ENCODE results near the gene IMMP2L. TPM values are rescaled to one million over a fixed set of nuclear protein-coding genes. Genes with fewer than 3 reads are reported as not detected.

The IMMP2L gene
- total RNA-seq, 2 experiments from 2014 or later: 17.4 to 30.2 TPM

GRCh38 chr7:111010798-111011197 is 551.5 kb downstream of the IMMP2L start:
- ChIA-PET CTCF (interaction anchor here (0.6 to 2.0 kb wide), 5 partner anchors 18 to 83 kb away, joined by 3 to 6 read pairs (median 4); no protein-coding TSS in a partner anchor), POLR2A (interaction anchor here (2.3 kb wide), 1 partner anchor 72 kb away, joined by 8 read pairs; no protein-coding TSS in a partner anchor)
- Mint-ChIP-seq H3K9me3 (no peaks in the 10 kb centered on the region), H3K27ac (peak overlapping the region; percentile 93), H3K27me3 (no peaks in the 10 kb centered on the region), H3K4me1 (ENCODE audit: low read depth) (peaks cover 54% of the 10 kb centered on the region), H3K36me3 (ENCODE audit: low read depth) (peaks cover 7% of the 10 kb centered on the region), H3K4me3 (peak overlapping the region; percentile 66)
- ATAC-seq (peak; percentile 14), DNase-seq (peak; percentile 28)
- intact Hi-C loops (cut with micrococcal nuclease): loop anchor here (2.0 to 10.0 kb wide), 2 partner anchors 34 to 474 kb away; no protein-coding TSS in a partner anchor
- TF ChIP-seq, protein P1, sequence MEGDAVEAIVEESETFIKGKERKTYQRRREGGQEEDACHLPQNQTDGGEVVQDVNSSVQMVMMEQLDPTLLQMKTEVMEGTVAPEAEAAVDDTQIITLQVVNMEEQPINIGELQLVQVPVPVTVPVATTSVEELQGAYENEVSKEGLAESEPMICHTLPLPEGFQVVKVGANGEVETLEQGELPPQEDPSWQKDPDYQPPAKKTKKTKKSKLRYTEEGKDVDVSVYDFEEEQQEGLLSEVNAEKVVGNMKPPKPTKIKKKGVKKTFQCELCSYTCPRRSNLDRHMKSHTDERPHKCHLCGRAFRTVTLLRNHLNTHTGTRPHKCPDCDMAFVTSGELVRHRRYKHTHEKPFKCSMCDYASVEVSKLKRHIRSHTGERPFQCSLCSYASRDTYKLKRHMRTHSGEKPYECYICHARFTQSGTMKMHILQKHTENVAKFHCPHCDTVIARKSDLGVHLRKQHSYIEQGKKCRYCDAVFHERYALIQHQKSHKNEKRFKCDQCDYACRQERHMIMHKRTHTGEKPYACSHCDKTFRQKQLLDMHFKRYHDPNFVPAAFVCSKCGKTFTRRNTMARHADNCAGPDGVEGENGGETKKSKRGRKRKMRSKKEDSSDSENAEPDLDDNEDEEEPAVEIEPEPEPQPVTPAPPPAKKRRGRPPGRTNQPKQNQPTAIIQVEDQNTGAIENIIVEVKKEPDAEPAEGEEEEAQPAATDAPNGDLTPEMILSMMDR (IDR thresholded peaks at IDR 0.05): no peak

- Mint-ChIP-seq H3K27ac (peak overlapping the region; percentile 93), H3K27me3 (no peaks in the 10 kb centered on the region), H3K4me1 (ENCODE audit: low read depth) (peaks cover 48% of the 10 kb centered on the region), H3K36me3 (ENCODE audit: low read depth) (peaks cover 5% of the 10 kb centered on the region), H3K4me3 (peak overlapping the region; percentile 42), H3K9me3 (no peaks in the 10 kb centered on the region)
- CTCF ChIA-PET: interaction anchor here (1.0 kb wide), 1 partner anchor 52 kb away, joined by 3 read pairs; no protein-coding TSS in a partner anchor
- DNase-seq (no peak), ATAC-seq (no peak)
- TF ChIP-seq, protein P1 (IDR thresholded peaks at IDR 0.05): no peak
- intact Hi-C loops (cut with micrococcal nuclease): loop anchor here (2.0 to 10.0 kb wide), 2 partner anchors 33 to 475 kb away; no protein-coding TSS in a partner anchor
- POLR2A ChIA-PET: no interaction called here
Observed at GRCh38 chr7:111009526-111010040, 552.7 kb downstream of the IMMP2L start.

DNA sequence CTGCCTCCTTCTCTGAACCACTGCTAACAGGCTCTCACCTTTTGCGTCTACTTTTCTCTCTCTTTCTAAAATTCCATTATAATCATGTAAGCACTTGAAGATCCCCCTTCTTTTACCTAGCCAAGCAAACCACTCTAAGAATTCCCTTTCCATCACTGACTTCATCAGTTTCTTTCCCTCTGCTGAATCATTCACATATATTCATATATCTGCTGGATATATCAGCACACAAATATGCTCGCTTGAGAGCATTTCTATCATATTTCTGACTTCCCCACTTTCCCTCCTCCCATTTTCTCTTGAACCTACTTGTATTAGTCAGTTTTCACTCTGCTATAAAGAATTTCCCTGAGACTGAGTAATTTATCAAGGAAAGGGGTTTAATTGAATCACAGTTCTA is 555.6 kb downstream of the IMMP2L start:
- TF ChIP-seq, protein P1 (IDR thresholded peaks at IDR 0.05): no peak
- no peak overlapping the region for H3K4me3 Mint-ChIP-seq
- H3K9me3 Mint-ChIP-seq: no peaks in the 10 kb centered on the region
- ChIA-PET POLR2A (no interaction called here), CTCF (no interaction called here)
- H3K4me1 Mint-ChIP-seq (ENCODE audit: low read depth): peaks cover 46% of the 10 kb centered on the region
- ATAC-seq (no peak), DNase-seq (no peak)
- intact Hi-C loops (cut with micrococcal nuclease): no loop called here
- H3K27ac Mint-ChIP-seq: no peak overlapping the region
- H3K27me3 Mint-ChIP-seq: no peaks in the 10 kb centered on the region
- peaks cover 5% of the 10 kb centered on the region for H3K36me3 Mint-ChIP-seq (ENCODE audit: low read depth)

- H3K27me3 Mint-ChIP-seq: no peaks in the 10 kb centered on the region
- POLR2A ChIA-PET: no interaction called here
- peaks cover 5% of the 10 kb centered on the region for H3K36me3 Mint-ChIP-seq (ENCODE audit: low read depth)
- intact Hi-C loops (cut with micrococcal nuclease): no loop called here
- ATAC-seq (peak; percentile 36), DNase-seq (no peak)
- CTCF ChIA-PET: no interaction called here
- H3K9me3 Mint-ChIP-seq: no peaks in the 10 kb centered on the region
- TF ChIP-seq, protein P1 (IDR thresholded peaks at IDR 0.05): no peak
- H3K4me1 Mint-ChIP-seq (ENCODE audit: low read depth): peaks cover 43% of the 10 kb centered on the region
- no peak overlapping the region for H3K27ac Mint-ChIP-seq
- no peak overlapping the region for H3K4me3 Mint-ChIP-seq
Observed at GRCh38 chr7:111006040-111006439, 556.3 kb downstream of the IMMP2L start.

- DNase-seq (no peak), ATAC-seq (peak; percentile 22)
- POLR2A ChIA-PET: interaction anchor here (1.4 kb wide), 1 partner anchor 23 kb away, joined by 4 read pairs; no protein-coding TSS in a partner anchor
- TF ChIP-seq, protein P1 (IDR thresholded peaks at IDR 0.05): no peak
- Mint-ChIP-seq H3K27ac (no peak overlapping the region), H3K4me3 (no peak overlapping the region), H3K36me3 (ENCODE audit: low read depth) (peaks cover under 1% of the 10 kb centered on the region), H3K9me3 (no peaks in the 10 kb centered on the region), H3K4me1 (ENCODE audit: low read depth) (peaks cover 37% of the 10 kb centered on the region), H3K27me3 (no peaks in the 10 kb centered on the region)
- intact Hi-C loops (cut with micrococcal nuclease): no loop called here
- CTCF ChIA-PET: interaction anchor here (1.7 kb wide), 1 partner anchor 19 kb away, joined by 4 read pairs; no protein-coding TSS in a partner anchor
Observed at GRCh38 chr7:111005445-111005844, 556.8 kb downstream of the IMMP2L start.

All from activated CD8-positive, alpha-beta T cell treated with anti-CD3 and anti-CD28 coated beads for 36 hours (primary cell).